ENCODE measurements around the gene PNO1.

- TF ChIP-seq CTCF (IDR thresholded peaks at IDR 0.05), result no peak
- no peak for TF ChIP-seq POLR2A (IDR thresholded peaks at IDR 0.05)
Measured at GRCh38 chr2:68171684-68172083, 14.0 kb downstream of the PNO1 start.
